Measurements from ENCODE around the gene KCNK5.

DNA sequence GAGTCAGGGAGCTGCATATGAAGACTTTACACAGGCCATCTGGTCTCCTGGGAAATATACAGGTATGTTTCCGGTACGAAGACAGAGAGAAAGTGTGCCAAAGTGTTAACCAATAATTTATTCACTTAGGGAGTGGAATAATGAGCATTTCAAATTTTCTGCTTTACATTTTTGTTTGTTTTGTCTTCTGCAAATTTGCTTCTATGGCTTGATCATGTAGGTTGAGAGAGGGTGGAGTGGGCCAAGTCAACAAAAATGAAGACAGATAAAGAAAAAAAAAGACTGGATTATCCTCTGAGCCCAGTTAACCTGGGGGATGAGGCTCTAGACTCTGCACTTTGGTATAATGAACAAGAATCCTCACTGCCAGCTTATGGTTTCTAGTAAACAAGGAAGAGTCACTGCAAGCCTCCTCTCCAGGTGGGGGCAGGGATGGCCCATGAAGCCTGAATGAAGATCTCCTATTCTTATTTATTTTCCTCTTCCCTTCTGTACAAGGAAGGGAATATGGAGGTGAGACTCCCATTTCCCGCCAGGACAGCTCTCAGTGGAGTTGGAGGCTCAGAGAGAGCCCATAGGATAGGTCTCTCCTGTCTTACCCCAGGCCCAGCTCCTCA is 47.2 kb upstream of the KCNK5 start:
- no peak for TF ChIP-seq POLR2A (IDR thresholded peaks at IDR 0.05; ENCODE audit: low read length)
- no peak for TF ChIP-seq GATA1 (IDR thresholded peaks at IDR 0.05; ENCODE audit: low read depth, low read length)

Measured in erythroblast (primary cell).